Measurements from ENCODE around the gene CD58.

CD58 gene

GRCh38 chr1:116506132-116507004, 64.5 kb downstream of the CD58 start:
- no peak for DNase-seq

GRCh38 chr1:116504308-116505156, 66.3 kb downstream of the CD58 start:
- no peak for DNase-seq

GRCh38 chr1:116503546-116504307, 67.1 kb downstream of the CD58 start:
- no peak for DNase-seq

- no peak for DNase-seq
Measured at GRCh38 chr1:116502671-116503314, 68.0 kb downstream of the CD58 start.

GRCh38 chr1:116501870-116502244, 69.0 kb downstream of the CD58 start:
- no peak for DNase-seq

GRCh38 chr1:116501125-116501869, 69.5 kb downstream of the CD58 start:
- no peak for DNase-seq

GRCh38 chr1:116498789-116499628, 71.8 kb downstream of the CD58 start:
- peak; percentile 24 for DNase-seq

- no peak for DNase-seq
Measured at GRCh38 chr1:116497656-116498055, 73.2 kb downstream of the CD58 start.

GRCh38 chr1:116496898-116497297, 73.9 kb downstream of the CD58 start:
- no peak for DNase-seq

GRCh38 chr1:116496380-116496779, 74.4 kb downstream of the CD58 start:
- DNase-seq: no peak

- no peak for DNase-seq
Measured at GRCh38 chr1:116495535-116495934, 75.3 kb downstream of the CD58 start.

GRCh38 chr1:116494745-116495144, 76.1 kb downstream of the CD58 start:
- DNase-seq: no peak

- DNase-seq: no peak
Measured at GRCh38 chr1:116494353-116494692, 76.5 kb downstream of the CD58 start.

- no peak for DNase-seq
Measured at GRCh38 chr1:116493484-116494352, 77.1 kb downstream of the CD58 start.

- no peak for DNase-seq
Measured at GRCh38 chr1:116493036-116493435, 77.8 kb downstream of the CD58 start.

GRCh38 chr1:116492358-116492811, 78.4 kb downstream of the CD58 start:
- DNase-seq: no peak

- DNase-seq: no peak
Measured at GRCh38 chr1:116491700-116492357, 79.0 kb downstream of the CD58 start.

- no peak for DNase-seq
Measured at GRCh38 chr1:116490588-116490987, 80.2 kb downstream of the CD58 start.

- DNase-seq: no peak
Measured at GRCh38 chr1:116489231-116489697, 81.6 kb downstream of the CD58 start.
